GM23338 (cell line): ENCODE measurements around the gene PHC2. TPM values are rescaled to one million over a fixed set of nuclear protein-coding genes. Genes with fewer than 3 reads are reported as not detected.

Experiments used
- ATAC-seq: fragments of 200-7000 bp; cut with Tn5 transposase; 3 replicates; pipeline ENCODE4 v1.9.1; 2020
- DNase-seq: peaks from one replicate; pipeline ENCODE4 v3.0.0-alpha.2; 2015; ENCODE audit warnings: low spot score
- H2AFZ ChIP-seq: fragments of 200-600 bp; sonication (generic); 2 replicates; pipeline ENCODE4 v1.8.0; 2016; ENCODE audit warnings: antibody characterized with exemption, mild to moderate bottlenecking, moderate library complexity
- H3F3A ChIP-seq: fragments of 200-600 bp; sonication (generic); replicated peaks from 2 replicates; pipeline ENCODE4 v1.8.0; 2017; ENCODE audit warnings: antibody characterized with exemption, mixed run types, low read depth
- H3K27ac ChIP-seq: fragments of 200-600 bp; sonication (generic); 2 replicates; pipeline ENCODE4 v1.6.1; 2016; ENCODE audit warnings: low read depth
- H3K27me3 ChIP-seq: fragments of 200-600 bp; sonication (generic); 2 replicates; pipeline ENCODE4 v1.8.0; 2016; ENCODE audit warnings: mild to moderate bottlenecking, mixed run types, moderate library complexity; ENCODE audit not compliant: insufficient read depth
- H3K36me3 ChIP-seq: fragments of 200-600 bp; sonication (generic); 2 replicates; pipeline ENCODE4 v1.8.0; 2016; ENCODE audit warnings: mild to moderate bottlenecking; ENCODE audit not compliant: insufficient read depth
- H3K4me1 ChIP-seq: fragments of 200-600 bp; sonication (generic); 2 replicates; pipeline ENCODE4 v1.8.0; 2016; ENCODE audit warnings: mild to moderate bottlenecking, moderate library complexity; ENCODE audit not compliant: insufficient read depth
- H3K4me2 ChIP-seq: fragments of 200-600 bp; sonication (generic); 2 replicates; pipeline ENCODE4 v1.7.1; 2017; ENCODE audit warnings: mixed run types
- H3K4me3 ChIP-seq: fragments of 200-600 bp; sonication (generic); 2 replicates; pipeline ENCODE4 v1.6.1; 2016; ENCODE audit warnings: mixed run types
- H3K79me2 ChIP-seq: fragments of 200-600 bp; sonication (generic); replicated peaks from 2 replicates; pipeline ENCODE4 v1.8.0; 2017; ENCODE audit warnings: mild to moderate bottlenecking; ENCODE audit not compliant: insufficient read depth
- H3K9me2 ChIP-seq: fragments of 200-600 bp; sonication (generic); 2 replicates; pipeline ENCODE4 v1.8.0; 2017; ENCODE audit not compliant: insufficient read depth
- H4K20me1 ChIP-seq: fragments of 200-600 bp; sonication (generic); replicated peaks from 2 replicates; pipeline ENCODE4 v1.8.0; 2017; ENCODE audit warnings: mild to moderate bottlenecking; ENCODE audit not compliant: insufficient read depth
- H3K27ac Mint-ChIP-seq: 2 replicates; pipeline ENCODE4 v1.8.0; 2020; ENCODE audit warnings: inconsistent platforms, mild to moderate bottlenecking, moderate library complexity, mixed read lengths
- H3K27me3 Mint-ChIP-seq: 3 replicates; pipeline ENCODE4 v1.8.0; 2022; ENCODE audit warnings: low read depth, mild to moderate bottlenecking, moderate library complexity, mixed read lengths, inconsistent platforms; ENCODE audit not compliant: insufficient read depth, poor library complexity
- H3K36me3 Mint-ChIP-seq: 3 replicates; pipeline ENCODE4 v1.8.0; 2021; ENCODE audit warnings: low read depth, mild to moderate bottlenecking, inconsistent platforms, moderate library complexity, mixed read lengths
- H3K4me1 Mint-ChIP-seq: 3 replicates; pipeline ENCODE4 v1.8.0; 2020; ENCODE audit warnings: mild to moderate bottlenecking, inconsistent platforms, mixed read lengths
- H3K4me3 Mint-ChIP-seq: 3 replicates; pipeline ENCODE4 v1.8.0; 2021; ENCODE audit warnings: moderate library complexity, mild to moderate bottlenecking, inconsistent platforms, mixed read lengths
- H3K9me3 Mint-ChIP-seq: 3 replicates; pipeline ENCODE4 v1.8.0; 2020; ENCODE audit warnings: moderate library complexity, mild to moderate bottlenecking, inconsistent platforms, mixed read lengths
- CTCF ChIP-seq, 2 experiments: fragments of 200-600 bp in 1 of 2; sonication (generic) in 1 of 2; conservative IDR thresholded peaks; 2 replicates each; pipeline versions ENCODE4 v1.5.1 to v1.6.1; 2016 to 2017; ENCODE audit warnings: antibody characterized with exemption in 2 of 2, low read depth in 2 of 2, mild to moderate bottlenecking in 2 of 2, moderate library complexity in 1 of 2
- ETS1 ChIP-seq: IDR thresholded peaks from 2 replicates; pipeline ENCODE4 v1.6.1; 2016; ENCODE audit warnings: antibody characterized with exemption
- EZH2phosphoT487 ChIP-seq: fragments of 200-600 bp; sonication (generic); IDR thresholded peaks from one replicate; pipeline ENCODE4 v1.8.1; 2018; ENCODE audit warnings: antibody characterized with exemption; ENCODE audit not compliant: unreplicated experiment
- ZNF114 ChIP-seq: fragments of 250-450 bp; sonication (Bioruptor Pico); IDR thresholded peaks from 2 replicates; pipeline ENCODE4 v1.5.0; 2020; ENCODE audit warnings: mild to moderate bottlenecking, moderate library complexity
- ZNF462 ChIP-seq: fragments of 250-450 bp; sonication (Bioruptor Pico); IDR thresholded peaks from 2 replicates; pipeline ENCODE4 v1.5.0; 2020; ENCODE audit warnings: mild to moderate bottlenecking, moderate library complexity
- polyA plus RNA-seq: library from polyadenylated mRNA; unstranded; fragments of >200 nt; fragmentation: Nextera tagmentation; extraction: Ambion mirVana; gene quantifications from 2 replicates; pipeline ENCODE4 v1.2.1, GENCODE V29; 2016
- total RNA-seq: library from RNA; depleted of rRNA; stranded (reverse); fragments of >200 nt; shearing (Covaris generic); gene quantifications from 2 replicates; pipeline ENCODE4 v1.2.3, GENCODE V29; 2014

Gene PHC2
- total and polyA plus RNA-seq, 2 experiments from 2014 or later, result 1.7 to 7.3 TPM

- H3F3A ChIP-seq, result 0 out of 2 replicates have a peak, but pooled peaks cover 8% of the 10 kb centered on the region
- no peaks in the 10 kb centered on the region for H3K36me3 ChIP-seq
- ATAC-seq (no peak), DNase-seq (no peak)
- H3K4me3 ChIP-seq, result no peak overlapping the region
- Mint-ChIP-seq H3K36me3 (no peaks in the 10 kb centered on the region), H3K4me1 (peaks cover 68% of the 10 kb centered on the region), H3K9me3 (no peaks in the 10 kb centered on the region; the same call in 2 of the 3 replicates), H3K27me3 (peaks cover 29% of the 10 kb centered on the region), H3K27ac (no peak overlapping the region; the same call in 1 of the 2 replicates), H3K4me3 (no peak overlapping the region)
- no peaks in the 10 kb centered on the region for H3K9me2 ChIP-seq
- H2AFZ ChIP-seq, result no peak overlapping the region
- H3K4me1 ChIP-seq, result peaks cover 61% of the 10 kb centered on the region
- peaks cover 16% of the 10 kb centered on the region for H4K20me1 ChIP-seq
- TF ChIP-seq EZH2phosphoT487 (no peak), ETS1 (no peak), ZNF114 (CRISPR knock-in tag) (no peak)
- peaks cover 86% of the 10 kb centered on the region for H3K27me3 ChIP-seq
- H3K27ac ChIP-seq, result no peak overlapping the region
- no peaks in the 10 kb centered on the region for H3K79me2 ChIP-seq
- H3K4me2 ChIP-seq, result peak overlapping the region; percentile 74
Measured at GRCh38 chr1:33341190-33341589, 89.7 kb downstream of the PHC2 start.

GRCh38 chr1:33339413-33339812, 91.5 kb downstream of the PHC2 start:
- no peak for DNase-seq
- no peak overlapping the region for H3K4me3 Mint-ChIP-seq
- H3K79me2 ChIP-seq, result no peaks in the 10 kb centered on the region
- no peak overlapping the region for H2AFZ ChIP-seq
- TF ChIP-seq ZNF114 (CRISPR knock-in tag) (no peak), CTCF (conservative IDR thresholded peaks at IDR 0.05; ENCODE audit: low read depth in 2 of 2) (peak; percentile 32 to 57)
- H3K9me3 Mint-ChIP-seq, result no peaks in the 10 kb centered on the region; the same call in 2 of the 3 replicates
- H4K20me1 ChIP-seq, result peaks cover 18% of the 10 kb centered on the region; the same call in 1 of the 2 replicates
- H3K27ac ChIP-seq, result no peak overlapping the region
- H3K4me2 ChIP-seq, result peak overlapping the region; percentile 58; the same call in 1 of the 2 replicates
- H3K27me3 Mint-ChIP-seq, result peaks cover 29% of the 10 kb centered on the region
- no peaks in the 10 kb centered on the region for H3K36me3 ChIP-seq
- no peaks in the 10 kb centered on the region for H3K9me2 ChIP-seq
- no peak overlapping the region for H3K4me3 ChIP-seq
- peaks cover 73% of the 10 kb centered on the region for H3K27me3 ChIP-seq
- peak; percentile 6; the same call in 2 of the 3 replicates for ATAC-seq
- 0 out of 2 replicates have a peak, but pooled peaks cover 8% of the 10 kb centered on the region for H3F3A ChIP-seq
- peaks cover 61% of the 10 kb centered on the region for H3K4me1 ChIP-seq
- H3K27ac Mint-ChIP-seq, result no peak overlapping the region
- H3K36me3 Mint-ChIP-seq, result no peaks in the 10 kb centered on the region
- H3K4me1 Mint-ChIP-seq, result peaks cover 72% of the 10 kb centered on the region

GRCh38 chr1:33338440-33339211, 92.3 kb downstream of the PHC2 start:
- Mint-ChIP-seq H3K4me3 (peak overlapping the region; percentile 29), H3K27me3 (peaks cover 27% of the 10 kb centered on the region), H3K36me3 (no peaks in the 10 kb centered on the region), H3K27ac (no peak overlapping the region; the same call in 1 of the 2 replicates), H3K4me1 (peaks cover 76% of the 10 kb centered on the region), H3K9me3 (no peaks in the 10 kb centered on the region; the same call in 2 of the 3 replicates)
- H3K27me3 ChIP-seq, result peaks cover 65% of the 10 kb centered on the region
- H3K4me1 ChIP-seq, result peaks cover 61% of the 10 kb centered on the region
- no peaks in the 10 kb centered on the region for H3K9me2 ChIP-seq
- peak overlapping the region; percentile 22; the same call in 1 of the 2 replicates for H3K4me3 ChIP-seq
- ATAC-seq (peak; percentile 20), DNase-seq (peak; percentile 63)
- no peaks in the 10 kb centered on the region for H3K79me2 ChIP-seq
- H2AFZ ChIP-seq, result 0 out of 2 replicates have a peak overlapping the region, but pooled peaks have one; percentile 1
- peak overlapping the region; percentile 58 for H3K4me2 ChIP-seq
- H4K20me1 ChIP-seq, result peaks cover 18% of the 10 kb centered on the region; the same call in 1 of the 2 replicates
- no peak overlapping the region for H3K27ac ChIP-seq
- no peaks in the 10 kb centered on the region for H3K36me3 ChIP-seq
- H3F3A ChIP-seq, result 0 out of 2 replicates have a peak, but pooled peaks cover 8% of the 10 kb centered on the region
- no peak for TF ChIP-seq ZNF462 (CRISPR knock-in tag)
